ENCODE results near the gene AKAP6. TPM values are rescaled to one million over a fixed set of nuclear protein-coding genes. Genes with fewer than 3 reads are reported as not detected.

Gene AKAP6
- total RNA-seq, 1 donor from 2014 or later, result 7.7 TPM

DNA sequence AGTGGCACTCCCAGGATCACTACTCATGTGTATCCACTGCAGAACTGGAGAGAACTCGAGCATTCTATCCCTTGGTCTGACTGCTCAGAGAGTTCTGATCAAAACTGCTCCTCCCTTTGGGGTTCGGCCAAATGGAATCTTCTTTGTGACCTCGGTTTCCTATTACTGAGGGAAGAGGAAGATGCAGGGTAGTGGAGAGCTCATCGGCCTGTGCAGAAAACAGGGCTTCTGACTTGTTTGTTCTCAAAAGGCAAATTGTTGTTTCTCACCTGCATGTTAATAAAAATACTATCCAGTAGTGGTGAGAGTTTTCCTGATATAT lies 17.1 kb upstream of the AKAP6 start:
- TF ChIP-seq, protein P1, sequence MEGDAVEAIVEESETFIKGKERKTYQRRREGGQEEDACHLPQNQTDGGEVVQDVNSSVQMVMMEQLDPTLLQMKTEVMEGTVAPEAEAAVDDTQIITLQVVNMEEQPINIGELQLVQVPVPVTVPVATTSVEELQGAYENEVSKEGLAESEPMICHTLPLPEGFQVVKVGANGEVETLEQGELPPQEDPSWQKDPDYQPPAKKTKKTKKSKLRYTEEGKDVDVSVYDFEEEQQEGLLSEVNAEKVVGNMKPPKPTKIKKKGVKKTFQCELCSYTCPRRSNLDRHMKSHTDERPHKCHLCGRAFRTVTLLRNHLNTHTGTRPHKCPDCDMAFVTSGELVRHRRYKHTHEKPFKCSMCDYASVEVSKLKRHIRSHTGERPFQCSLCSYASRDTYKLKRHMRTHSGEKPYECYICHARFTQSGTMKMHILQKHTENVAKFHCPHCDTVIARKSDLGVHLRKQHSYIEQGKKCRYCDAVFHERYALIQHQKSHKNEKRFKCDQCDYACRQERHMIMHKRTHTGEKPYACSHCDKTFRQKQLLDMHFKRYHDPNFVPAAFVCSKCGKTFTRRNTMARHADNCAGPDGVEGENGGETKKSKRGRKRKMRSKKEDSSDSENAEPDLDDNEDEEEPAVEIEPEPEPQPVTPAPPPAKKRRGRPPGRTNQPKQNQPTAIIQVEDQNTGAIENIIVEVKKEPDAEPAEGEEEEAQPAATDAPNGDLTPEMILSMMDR (IDR thresholded peaks at IDR 0.05), result no peak
- Histone ChIP-seq H3K27ac (no peak overlapping the region), H3K4me3 (no peak overlapping the region), H3K4me1 (no peaks in the 10 kb centered on the region), H3K27me3 (no peaks in the 10 kb centered on the region), H3K36me3 (no peaks in the 10 kb centered on the region), H3K9me3 (no peaks in the 10 kb centered on the region)
- ATAC-seq, result no peak
- intact Hi-C loops (cut with DNase I), result no loop called here
- DNase-seq, result no peak

DNA sequence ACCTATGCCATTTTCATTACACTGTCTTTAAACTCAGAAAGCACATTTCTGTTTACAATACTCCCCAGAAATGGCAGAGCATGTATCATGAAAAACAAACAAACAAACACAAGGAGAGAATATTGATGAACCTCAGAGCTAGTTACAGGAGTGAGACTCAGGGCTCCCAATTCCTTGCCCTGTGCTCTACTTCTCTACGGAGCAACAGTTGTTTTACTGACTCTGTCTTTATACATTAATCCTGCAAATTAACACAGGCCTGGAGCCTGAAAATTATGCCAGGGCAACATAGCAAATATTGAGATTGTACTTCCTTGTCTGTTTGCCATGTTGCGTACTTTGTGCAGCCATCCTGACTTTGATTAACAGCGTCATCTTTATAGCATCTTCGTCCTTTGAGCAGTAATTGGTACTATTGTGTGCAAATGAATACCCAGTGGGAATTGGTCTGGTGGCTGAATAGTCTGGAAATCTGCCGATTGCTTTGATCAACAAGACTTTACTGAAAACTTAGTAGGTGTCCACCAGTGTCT lies 15.2 kb upstream of the AKAP6 start:
- H3K27me3 ChIP-seq, result no peaks in the 10 kb centered on the region
- no peak for ATAC-seq
- DNase-seq, result no peak
- no peaks in the 10 kb centered on the region for H3K9me3 ChIP-seq
- no peaks in the 10 kb centered on the region for H3K4me1 ChIP-seq
- intact Hi-C loops (cut with DNase I), result no loop called here
- H3K36me3 ChIP-seq, result no peaks in the 10 kb centered on the region
- H3K4me3 ChIP-seq, result no peak overlapping the region
- TF ChIP-seq, protein P1 (IDR thresholded peaks at IDR 0.05), result no peak
- no peak overlapping the region for H3K27ac ChIP-seq

DNA sequence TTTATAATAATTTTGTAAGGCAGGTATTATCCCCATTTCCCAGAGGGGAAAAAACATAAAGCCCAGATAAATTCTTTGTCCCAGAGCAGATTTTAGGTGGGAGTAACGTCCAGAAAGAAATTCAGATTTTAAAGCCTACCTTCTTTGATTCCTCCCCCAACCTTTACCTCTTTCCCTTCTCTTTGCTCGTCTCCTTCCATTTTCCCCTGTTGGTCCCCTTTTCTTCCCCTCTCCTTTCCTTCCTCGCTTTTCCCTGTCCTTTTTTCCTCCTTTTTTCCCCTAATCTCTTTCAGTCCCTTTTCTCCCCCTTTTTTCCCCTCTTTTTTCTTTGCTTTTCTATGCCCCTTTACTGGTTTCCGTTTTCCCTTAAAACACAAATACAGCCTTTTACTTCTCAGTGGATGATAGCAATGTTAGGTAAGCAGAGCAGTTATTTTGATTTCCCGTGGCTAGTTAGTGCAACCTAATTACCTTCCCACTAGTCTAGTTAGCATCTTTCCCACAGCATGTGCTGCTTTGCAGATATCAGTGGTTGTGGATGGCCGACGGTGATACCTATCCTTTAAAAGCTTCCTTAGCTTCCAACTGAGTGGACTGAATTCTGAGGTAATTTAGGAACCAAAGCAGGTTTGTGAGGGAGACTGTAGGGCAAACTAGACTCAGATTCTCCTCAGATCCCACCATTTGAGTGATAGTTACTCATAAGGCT lies 10.9 kb upstream of the AKAP6 start:
- TF ChIP-seq, protein P1 (IDR thresholded peaks at IDR 0.05), result no peak
- Histone ChIP-seq H3K4me1 (no peaks in the 10 kb centered on the region), H3K36me3 (no peaks in the 10 kb centered on the region), H3K27ac (no peak overlapping the region), H3K27me3 (no peaks in the 10 kb centered on the region), H3K9me3 (no peaks in the 10 kb centered on the region), H3K4me3 (no peak overlapping the region)
- no peak for ATAC-seq
- intact Hi-C loops (cut with DNase I), result no loop called here
- DNase-seq, result no peak

DNA sequence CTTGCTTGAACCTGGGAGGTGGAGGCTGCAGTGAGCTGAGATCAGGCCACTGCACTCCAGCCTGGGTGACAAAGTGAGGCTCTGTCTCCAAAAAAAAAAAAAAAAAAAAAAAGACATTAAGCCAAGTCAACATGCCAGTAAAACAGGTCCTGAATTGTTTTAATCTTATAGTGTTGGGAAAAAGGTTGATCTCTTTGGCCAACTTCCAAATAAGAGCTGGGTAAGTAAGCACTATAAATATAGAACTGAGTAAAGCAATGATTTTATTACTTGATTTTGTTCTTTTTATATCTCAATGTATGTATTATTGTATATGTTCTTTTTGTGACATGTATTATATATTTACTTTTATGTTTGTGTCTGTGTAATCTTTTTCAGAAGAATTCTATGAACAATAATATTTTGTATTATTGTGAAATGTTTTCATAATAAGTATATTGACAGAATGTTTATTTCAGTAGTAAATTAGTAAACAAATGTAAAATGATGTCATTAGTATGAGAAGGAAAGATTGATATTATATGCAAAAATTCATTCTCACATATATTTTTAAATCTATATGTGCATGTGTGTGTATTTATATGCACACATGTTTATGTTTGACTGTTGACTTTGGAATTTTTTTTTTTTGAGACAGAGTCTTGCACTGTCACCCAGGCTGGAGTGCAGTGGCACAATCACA lies 9.6 kb upstream of the AKAP6 start:
- Histone ChIP-seq H3K4me1 (no peaks in the 10 kb centered on the region), H3K4me3 (no peak overlapping the region), H3K36me3 (no peaks in the 10 kb centered on the region), H3K27ac (no peak overlapping the region), H3K27me3 (no peaks in the 10 kb centered on the region), H3K9me3 (no peaks in the 10 kb centered on the region)
- TF ChIP-seq, protein P1 (IDR thresholded peaks at IDR 0.05), result no peak
- DNase-seq, result no peak
- intact Hi-C loops (cut with DNase I), result no loop called here
- ATAC-seq, result no peak

DNA sequence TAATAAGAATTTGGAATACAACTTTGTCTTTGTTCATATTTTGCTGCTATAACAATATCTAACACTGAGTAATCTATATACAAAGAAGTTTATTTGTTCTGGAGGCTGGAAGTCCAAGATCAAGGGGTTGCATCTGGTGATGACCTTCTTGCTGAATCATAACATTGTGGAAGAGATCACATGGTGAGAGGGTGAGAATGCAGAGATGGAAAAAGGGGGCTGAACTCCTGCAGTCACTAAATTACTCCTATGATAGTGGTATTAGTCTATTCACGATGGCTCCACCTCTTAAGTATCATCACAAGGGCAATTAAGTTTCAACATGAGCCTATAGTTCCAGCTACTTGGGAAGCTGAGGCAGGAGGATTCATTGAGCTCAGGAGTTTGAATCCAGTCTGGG lies 4.5 kb upstream of the AKAP6 start:
- Histone ChIP-seq H3K9me3 (no peaks in the 10 kb centered on the region), H3K27ac (no peak overlapping the region), H3K27me3 (no peaks in the 10 kb centered on the region), H3K4me1 (no peaks in the 10 kb centered on the region), H3K36me3 (no peaks in the 10 kb centered on the region), H3K4me3 (no peak overlapping the region)
- intact Hi-C loops (cut with DNase I), result no loop called here
- no peak for ATAC-seq
- no peak for DNase-seq
- TF ChIP-seq, protein P1 (IDR thresholded peaks at IDR 0.05), result no peak
